Measurements from ENCODE around the gene CCT2.

The CCT2 gene

GRCh38 chr12:69644511-69644910 is 59.3 kb downstream of the CCT2 start:
- DNase-seq (ENCODE audit: low spot score) = no peak

- DNase-seq (ENCODE audit: low spot score) = no peak
These were observed 59.8 kb downstream of the CCT2 start for GRCh38 chr12:69645031-69645430.

GRCh38 chr12:69647178-69647577 is 61.9 kb downstream of the CCT2 start:
- DNase-seq (ENCODE audit: low spot score) = no peak

GRCh38 chr12:69648476-69648875 is 63.2 kb downstream of the CCT2 start:
- DNase-seq (ENCODE audit: low spot score) = no peak

GRCh38 chr12:69649529-69649928 is 64.3 kb downstream of the CCT2 start:
- DNase-seq (ENCODE audit: low spot score) = no peak
